ENCODE measurements around the gene MAP4K2. TPM values are rescaled to one million over a fixed set of nuclear protein-coding genes. Genes with fewer than 3 reads are reported as not detected.

MAP4K2 gene
- total and polyA plus RNA-seq, 2 of the 4 experiments (the other 2 are of a cell fraction) = 11.7 to 16.6 TPM

GRCh38 chr11:64753380-64754123 is 49.5 kb downstream of the MAP4K2 start:
- H3K27ac ChIP-seq (ENCODE audit: insufficient read depth, low read length) = no peak overlapping the region
- H4K8ac ChIP-seq (ENCODE audit: low read depth in 2 of 2, low read length in 2 of 2) = no peak overlapping the region
- no peak overlapping the region for H3K56ac ChIP-seq (ENCODE audit: extremely low read depth, insufficient read depth, low read length)
- intact Hi-C loops (cut with micrococcal nuclease) (no loop called here), dilution Hi-C loops (cut with HindIII; ENCODE audit: low sequenced_read_pairs, unreplicated experiment) (no loop called here), in situ Hi-C loops (cut with MboI; ENCODE audit: low sequenced_read_pairs) (no loop called here)
- no peaks in the 10 kb centered on the region for H3K79me1 ChIP-seq (ENCODE audit: low read depth in 1 of 2, low read length in 2 of 2)
- no peak overlapping the region for H3K23ac ChIP-seq (ENCODE audit: low read depth, low read length)
- no peaks in the 10 kb centered on the region for H3K9me3 ChIP-seq (ENCODE audit: control insufficient read depth, insufficient read depth, low read length)
- peaks cover 5% of the 10 kb centered on the region; the same call in 1 of the 2 replicates for H4K20me1 ChIP-seq (ENCODE audit: insufficient read depth, low read length)
- no peak overlapping the region for H3K14ac ChIP-seq (replicated peaks; ENCODE audit: low read depth, low read length)
- H2BK5ac ChIP-seq (ENCODE audit: low read depth, low read length, poor library complexity, severe bottlenecking) = no peak overlapping the region
- no peak overlapping the region for H3K4me2 ChIP-seq (ENCODE audit: low read depth, low read length)
- H3K9me1 ChIP-seq (ENCODE audit: insufficient read depth, low read length) = no peaks in the 10 kb centered on the region
- no peak overlapping the region for H4K91ac ChIP-seq (ENCODE audit: insufficient read depth, low read depth, low read length)
- H2BK20ac ChIP-seq (ENCODE audit: low read depth, low read length) = no peak overlapping the region
- H2AFZ ChIP-seq (replicated peaks; ENCODE audit: low read length, poor library complexity) = no peak overlapping the region
- no peaks in the 10 kb centered on the region for H3K4me1 ChIP-seq (ENCODE audit: control insufficient read depth, insufficient read depth, low read length)
- H3K9ac ChIP-seq (ENCODE audit: low read depth, low read length) = no peak overlapping the region
- 96% methylated on average over 15 of the region's 43 CpGs; no CpG with 5 or more reads in 1 of the 2 experiments for WGBS, 2 experiments (ENCODE audit: extremely low coverage in 2 of 2, insufficient read length in 1 of 2)
- no peak overlapping the region for H4K5ac ChIP-seq (ENCODE audit: low read depth, low read length)
- no TSS peak for BruUV-seq (replicated peaks)
- ATAC-seq (ENCODE audit: low read depth) = no peak
- no peak overlapping the region for H2AK9ac ChIP-seq (replicated peaks; ENCODE audit: low read depth, low read length, poor library complexity)
- no peak overlapping the region for H3K18ac ChIP-seq (ENCODE audit: low read depth, low read length)
- H3K4ac ChIP-seq (ENCODE audit: low read depth, low read length) = no peak overlapping the region
- no peak for DNase-seq
- ChIA-PET CTCF (no interaction called here), POLR2A (ENCODE audit: unreplicated experiment) (no interaction called here)
- no peak overlapping the region for H2AK5ac ChIP-seq (ENCODE audit: low read depth, low read length)
- no peak for TF ChIP-seq MXI1 (IDR thresholded peaks at IDR 0.05; ENCODE audit: borderline replicate concordance, low read depth, low read length)
- no peak for TF ChIP-seq FOS (IDR thresholded peaks at IDR 0.05; ENCODE audit: low read depth, low read length)
- TF ChIP-seq MAZ (IDR thresholded peaks at IDR 0.05; ENCODE audit: borderline replicate concordance, low read depth, low read length) = no peak
- TF ChIP-seq RFX5 (IDR thresholded peaks at IDR 0.05; ENCODE audit: low read depth, low read length) = no peak
- TF ChIP-seq RCOR1 (IDR thresholded peaks at IDR 0.05; ENCODE audit: insufficient replicate concordance, low read length) = no peak
- TF ChIP-seq SMC3 (IDR thresholded peaks at IDR 0.05; ENCODE audit: low read depth, low read length) = no peak
- TF ChIP-seq, protein P1, sequence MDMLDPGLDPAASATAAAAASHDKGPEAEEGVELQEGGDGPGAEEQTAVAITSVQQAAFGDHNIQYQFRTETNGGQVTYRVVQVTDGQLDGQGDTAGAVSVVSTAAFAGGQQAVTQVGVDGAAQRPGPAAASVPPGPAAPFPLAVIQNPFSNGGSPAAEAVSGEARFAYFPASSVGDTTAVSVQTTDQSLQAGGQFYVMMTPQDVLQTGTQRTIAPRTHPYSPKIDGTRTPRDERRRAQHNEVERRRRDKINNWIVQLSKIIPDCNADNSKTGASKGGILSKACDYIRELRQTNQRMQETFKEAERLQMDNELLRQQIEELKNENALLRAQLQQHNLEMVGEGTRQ (IDR thresholded peaks at IDR 0.05; ENCODE audit: low read depth, low read length) = no peak
- TF ChIP-seq CHD1 (IDR thresholded peaks at IDR 0.05; ENCODE audit: low read depth, low read length) = no peak
- no peak for TF ChIP-seq NFE2L2 (IDR thresholded peaks at IDR 0.05; ENCODE audit: low read depth, low read length)
- TF ChIP-seq CEBPB (IDR thresholded peaks at IDR 0.05; ENCODE audit: low read depth, low read length) = no peak
- TF ChIP-seq MAFK (IDR thresholded peaks at IDR 0.05; ENCODE audit: low read depth, low read length) = no peak
- TF ChIP-seq, protein P2, sequence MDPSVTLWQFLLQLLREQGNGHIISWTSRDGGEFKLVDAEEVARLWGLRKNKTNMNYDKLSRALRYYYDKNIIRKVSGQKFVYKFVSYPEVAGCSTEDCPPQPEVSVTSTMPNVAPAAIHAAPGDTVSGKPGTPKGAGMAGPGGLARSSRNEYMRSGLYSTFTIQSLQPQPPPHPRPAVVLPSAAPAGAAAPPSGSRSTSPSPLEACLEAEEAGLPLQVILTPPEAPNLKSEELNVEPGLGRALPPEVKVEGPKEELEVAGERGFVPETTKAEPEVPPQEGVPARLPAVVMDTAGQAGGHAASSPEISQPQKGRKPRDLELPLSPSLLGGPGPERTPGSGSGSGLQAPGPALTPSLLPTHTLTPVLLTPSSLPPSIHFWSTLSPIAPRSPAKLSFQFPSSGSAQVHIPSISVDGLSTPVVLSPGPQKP (IDR thresholded peaks at IDR 0.05; ENCODE audit: borderline replicate concordance, low read depth, low read length) = no peak
- TF ChIP-seq BHLHE40 (IDR thresholded peaks at IDR 0.05; ENCODE audit: low read depth, low read length) = no peak
- no peak for TF ChIP-seq CTCF (conservative IDR thresholded peaks at IDR 0.05; ENCODE audit: low read depth, low read length)
- TF ChIP-seq RAD21 (IDR thresholded peaks at IDR 0.05; ENCODE audit: low read length) = no peak
- no peak for TF ChIP-seq POLR2A (IDR thresholded peaks at IDR 0.05; ENCODE audit: low read depth, low read length)
- no peak overlapping the region for H3K4me3 ChIP-seq (ENCODE audit: insufficient read depth, low read depth, low read length)
- no peak overlapping the region for H2BK120ac ChIP-seq (ENCODE audit: low read depth, low read length)
- no peak overlapping the region for H2BK15ac ChIP-seq (ENCODE audit: low read depth, low read length)
- H3K27me3 ChIP-seq (ENCODE audit: control insufficient read depth, insufficient read depth, low read length) = no peaks in the 10 kb centered on the region
- H3K36me3 ChIP-seq (ENCODE audit: control insufficient read depth, insufficient read depth, low read length) = no peaks in the 10 kb centered on the region

Measured in IMR-90 (cell line).